Central memory CD8-positive, alpha-beta T cell (primary cell): ENCODE results near the gene SYT12.
"Not testable (repeated sequence)": the region's sequence is repeated elsewhere in the genome, so short reads cannot be mapped to it uniquely, and the experiment has no call there.

Source experiments
- ATAC-seq: fragments of 150-1000 bp; cut with Tn5 transposase; replicated peaks from 2 replicates; pipeline ENCODE4 v1.10.0; 2022; ENCODE audit warnings: mild to moderate bottlenecking, moderate FRiP score, moderate number of reproducible peaks; ENCODE audit not compliant: poor library complexity, severe bottlenecking; ENCODE audit errors: extremely low read depth
- DNase-seq, 2 donors: peaks; one replicate each; pipeline ENCODE4 v3.0.0; 2021; ENCODE audit warnings: low spot score in 2 of 2
- H3K27ac Mint-ChIP-seq: one replicate; pipeline ENCODE4 v1.8.0; 2022; ENCODE audit warnings: low read depth, mild to moderate bottlenecking, moderate library complexity, mixed read lengths
- H3K27me3 Mint-ChIP-seq: one replicate; pipeline ENCODE4 v1.8.0; 2022; ENCODE audit warnings: mixed read lengths
- H3K36me3 Mint-ChIP-seq: one replicate; pipeline ENCODE4 v1.8.0; 2022; ENCODE audit warnings: mild to moderate bottlenecking, moderate library complexity, mixed read lengths; ENCODE audit not compliant: insufficient read depth
- H3K4me1 Mint-ChIP-seq: one replicate; pipeline ENCODE4 v1.8.0; 2022; ENCODE audit warnings: mixed read lengths
- H3K4me3 Mint-ChIP-seq: one replicate; pipeline ENCODE4 v1.8.0; 2022; ENCODE audit warnings: mild to moderate bottlenecking, moderate library complexity, mixed read lengths
- H3K9me3 Mint-ChIP-seq: one replicate; pipeline ENCODE4 v1.8.0; 2022; ENCODE audit warnings: mixed read lengths

Gene SYT12

DNA sequence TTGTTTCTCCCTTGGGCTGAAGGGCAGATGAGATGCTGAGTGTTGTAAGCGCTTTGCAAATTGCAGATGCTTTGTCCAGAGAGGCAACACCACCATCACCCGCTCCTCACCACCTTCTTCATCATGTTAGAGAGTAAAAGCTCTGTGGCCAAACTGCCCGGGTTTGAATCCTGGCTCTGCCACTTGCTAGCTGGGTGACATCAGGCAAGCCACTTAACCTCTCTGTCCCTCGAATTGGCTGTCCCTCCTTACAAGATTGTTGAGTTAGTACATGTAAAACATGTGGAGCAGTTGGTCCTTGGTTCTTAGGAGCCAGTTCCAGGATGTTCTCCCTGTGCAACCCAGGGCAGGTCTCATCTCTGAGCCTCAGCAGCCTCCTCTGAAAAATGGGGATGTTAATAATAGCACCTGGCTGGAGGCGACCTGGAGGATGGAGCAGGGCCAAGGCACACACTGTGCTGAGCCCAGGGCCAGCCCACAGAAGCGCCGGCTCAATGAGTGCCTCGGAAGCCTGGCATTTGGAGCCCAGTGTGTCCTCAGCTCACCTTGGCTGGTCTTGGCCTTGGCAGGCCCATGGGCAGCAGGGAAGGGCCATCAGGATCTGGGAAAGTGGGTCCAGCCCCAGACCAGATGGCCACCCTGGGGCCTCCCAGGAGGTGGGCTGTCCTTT lies 37.3 kb upstream of the SYT12 start:
- ATAC-seq (no peak), DNase-seq (no peak)
- Mint-ChIP-seq H3K9me3 (no peaks in the 10 kb centered on the region), H3K4me3 (no peak overlapping the region), H3K27ac (no peak overlapping the region), H3K36me3 (no peaks in the 10 kb centered on the region), H3K4me1 (no peaks in the 10 kb centered on the region), H3K27me3 (peaks cover 21% of the 10 kb centered on the region)

DNA sequence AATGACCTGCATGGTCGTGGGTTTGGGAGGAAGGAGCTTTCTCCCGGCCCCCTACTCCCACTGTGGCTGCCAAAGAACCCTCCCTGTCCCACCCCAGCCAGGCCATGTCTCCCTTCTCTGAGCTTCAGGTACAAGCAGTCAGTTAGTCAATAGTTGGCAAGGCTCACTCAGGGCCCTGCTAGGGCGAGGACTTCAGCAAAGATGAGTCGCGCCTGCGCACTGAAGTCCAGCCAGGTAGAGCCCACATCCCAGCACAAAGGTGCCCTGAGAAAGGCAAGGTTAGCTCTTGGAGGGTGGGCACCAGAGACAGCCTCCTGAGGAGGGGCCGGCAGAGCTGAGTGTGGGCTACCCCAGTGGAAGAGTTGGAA lies 36.8 kb upstream of the SYT12 start:
- Mint-ChIP-seq H3K9me3 (no peaks in the 10 kb centered on the region), H3K27me3 (peaks cover 22% of the 10 kb centered on the region), H3K4me1 (no peaks in the 10 kb centered on the region), H3K36me3 (no peaks in the 10 kb centered on the region), H3K4me3 (no peak overlapping the region), H3K27ac (no peak overlapping the region)
- ATAC-seq: no peak
- DNase-seq: no peak

DNA sequence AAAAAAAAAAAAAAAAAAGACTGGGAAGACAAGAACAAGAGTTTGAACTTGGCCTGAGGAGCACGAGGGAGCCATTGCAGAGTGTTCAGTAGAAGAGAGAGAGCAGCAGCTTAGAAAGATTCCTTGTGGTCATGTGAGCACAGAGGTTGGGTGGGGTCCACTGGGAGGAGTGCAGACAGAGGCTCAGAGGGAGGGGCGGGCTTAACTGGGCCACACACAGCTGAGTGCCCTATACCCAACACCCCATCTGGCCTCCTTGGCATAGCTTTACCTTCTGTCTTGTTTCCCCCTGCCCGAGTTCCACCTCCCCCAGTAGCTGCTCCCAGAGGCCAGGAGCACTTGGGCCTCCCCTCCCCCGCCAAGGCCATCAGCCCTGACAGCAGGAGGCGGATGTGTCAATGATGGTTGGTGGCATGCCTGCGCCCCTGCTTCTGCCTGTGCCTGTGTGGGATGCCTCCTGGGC lies 35.7 kb upstream of the SYT12 start:
- Mint-ChIP-seq H3K9me3 (no peaks in the 10 kb centered on the region), H3K36me3 (no peaks in the 10 kb centered on the region), H3K27me3 (peaks cover 29% of the 10 kb centered on the region), H3K27ac (no peak overlapping the region), H3K4me3 (no peak overlapping the region), H3K4me1 (no peaks in the 10 kb centered on the region)
- DNase-seq (no peak), ATAC-seq (no peak)

DNA sequence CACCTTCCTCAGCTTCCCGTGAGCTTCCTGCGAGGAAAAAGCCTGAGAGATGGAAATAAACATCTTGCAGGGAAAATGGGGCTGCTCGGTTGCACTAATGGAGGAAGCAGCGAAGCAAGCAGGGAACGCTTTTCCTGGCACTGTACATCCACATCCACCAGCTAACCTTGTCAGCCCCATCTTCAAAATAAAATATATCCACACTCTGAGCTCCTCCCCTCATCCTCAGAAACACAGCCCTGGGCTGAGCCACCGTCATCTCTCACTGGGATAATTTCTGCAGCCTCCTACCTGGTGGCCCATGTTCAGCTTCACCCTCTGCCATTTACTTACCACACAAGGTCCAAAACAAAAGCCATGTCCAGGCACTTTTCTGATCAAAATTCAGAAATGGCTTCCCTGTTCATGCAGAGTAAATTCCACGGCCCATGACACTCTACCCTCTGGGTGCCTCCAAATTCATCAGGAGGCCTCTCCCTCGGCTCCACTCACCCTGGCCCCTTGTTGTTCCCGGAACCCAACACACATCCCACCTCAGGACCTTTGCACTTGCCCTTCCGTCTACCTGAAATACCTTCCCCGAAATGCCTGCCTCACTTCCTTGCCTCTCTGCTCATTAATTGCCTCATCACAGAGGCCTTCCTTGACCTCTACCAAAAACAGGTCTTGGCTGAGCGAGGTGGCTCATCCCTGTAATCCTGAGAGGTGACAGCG lies 34.9 kb upstream of the SYT12 start:
- no peak for DNase-seq
- Mint-ChIP-seq H3K4me3 (no peak overlapping the region), H3K36me3 (no peaks in the 10 kb centered on the region), H3K27me3 (peaks cover 33% of the 10 kb centered on the region), H3K9me3 (no peaks in the 10 kb centered on the region), H3K4me1 (no peaks in the 10 kb centered on the region), H3K27ac (no peak overlapping the region)
- ATAC-seq: no peak

DNA sequence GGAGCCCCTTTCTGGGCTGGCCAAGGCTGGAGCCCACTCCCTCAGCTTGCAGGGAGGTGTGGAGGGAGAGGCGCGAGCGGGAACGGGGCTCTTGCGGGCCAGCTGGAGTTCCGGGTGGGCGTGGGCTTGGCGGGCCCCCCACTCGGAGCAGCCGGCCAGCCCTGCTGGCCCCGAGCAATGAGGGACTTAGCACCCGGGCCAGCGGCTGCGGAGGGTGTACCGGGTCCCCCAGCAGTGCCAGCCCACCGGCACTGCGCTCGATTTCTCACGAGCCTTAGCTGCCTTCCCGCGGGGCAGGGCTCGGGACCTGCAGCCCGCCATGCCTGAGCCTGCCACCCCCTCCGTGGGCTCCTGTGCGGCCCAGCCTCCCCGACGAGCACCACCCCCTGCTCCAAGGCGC lies 34.2 kb upstream of the SYT12 start:
- H3K4me3 Mint-ChIP-seq, H3K27ac Mint-ChIP-seq, ATAC-seq, H3K9me3 Mint-ChIP-seq, H3K36me3 Mint-ChIP-seq, DNase-seq, H3K4me1 Mint-ChIP-seq: not testable (repeated sequence)
- peaks cover 40% of the 10 kb centered on the region for H3K27me3 Mint-ChIP-seq

DNA sequence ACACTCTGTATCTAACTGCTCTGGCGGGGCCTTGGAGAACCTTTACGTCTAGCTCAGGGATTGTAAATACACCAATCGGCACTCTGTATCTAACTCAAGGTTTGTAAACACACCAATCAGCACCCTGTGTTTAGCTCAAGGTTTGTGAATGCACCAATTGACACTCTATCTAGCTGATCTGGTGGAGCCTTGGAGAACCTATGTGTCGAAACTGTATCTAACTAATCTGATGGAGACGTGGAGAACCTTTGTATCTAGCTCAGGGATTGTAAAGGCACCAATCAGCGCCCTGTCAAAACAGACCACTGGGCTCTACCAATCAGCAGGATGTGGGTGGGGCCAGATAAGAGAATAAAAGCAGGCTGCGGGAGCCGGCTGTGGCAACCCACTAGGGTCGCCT lies 33.6 kb upstream of the SYT12 start:
- peaks cover 43% of the 10 kb centered on the region for H3K27me3 Mint-ChIP-seq
- H3K4me3 Mint-ChIP-seq, H3K36me3 Mint-ChIP-seq, H3K9me3 Mint-ChIP-seq, ATAC-seq, DNase-seq, H3K4me1 Mint-ChIP-seq, H3K27ac Mint-ChIP-seq: not testable (repeated sequence)

DNA sequence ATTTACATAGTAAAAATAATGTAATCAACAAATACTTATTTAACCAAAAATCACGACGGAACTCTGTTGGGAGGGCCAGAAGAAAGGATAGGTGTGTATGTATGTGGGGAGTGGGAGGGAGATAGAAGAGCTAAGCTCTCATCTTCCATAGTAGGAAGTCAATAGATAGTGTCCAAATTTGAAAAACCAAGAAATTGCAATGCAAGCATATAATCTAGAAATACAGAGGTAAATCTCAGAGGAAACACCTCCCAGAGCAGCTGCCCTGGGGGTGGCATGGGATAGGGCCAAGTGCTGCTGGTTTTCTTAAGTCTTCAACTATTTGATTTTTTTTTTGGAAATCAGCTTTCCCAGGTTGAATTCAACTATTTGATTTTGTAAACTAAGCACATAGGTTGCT lies 30.9 kb upstream of the SYT12 start:
- no peak overlapping the region for H3K27ac Mint-ChIP-seq
- H3K9me3 Mint-ChIP-seq: no peaks in the 10 kb centered on the region
- no peak for DNase-seq
- no peak for ATAC-seq
- H3K4me3 Mint-ChIP-seq: no peak overlapping the region
- no peaks in the 10 kb centered on the region for H3K36me3 Mint-ChIP-seq
- peaks cover 44% of the 10 kb centered on the region for H3K27me3 Mint-ChIP-seq
- no peaks in the 10 kb centered on the region for H3K4me1 Mint-ChIP-seq

DNA sequence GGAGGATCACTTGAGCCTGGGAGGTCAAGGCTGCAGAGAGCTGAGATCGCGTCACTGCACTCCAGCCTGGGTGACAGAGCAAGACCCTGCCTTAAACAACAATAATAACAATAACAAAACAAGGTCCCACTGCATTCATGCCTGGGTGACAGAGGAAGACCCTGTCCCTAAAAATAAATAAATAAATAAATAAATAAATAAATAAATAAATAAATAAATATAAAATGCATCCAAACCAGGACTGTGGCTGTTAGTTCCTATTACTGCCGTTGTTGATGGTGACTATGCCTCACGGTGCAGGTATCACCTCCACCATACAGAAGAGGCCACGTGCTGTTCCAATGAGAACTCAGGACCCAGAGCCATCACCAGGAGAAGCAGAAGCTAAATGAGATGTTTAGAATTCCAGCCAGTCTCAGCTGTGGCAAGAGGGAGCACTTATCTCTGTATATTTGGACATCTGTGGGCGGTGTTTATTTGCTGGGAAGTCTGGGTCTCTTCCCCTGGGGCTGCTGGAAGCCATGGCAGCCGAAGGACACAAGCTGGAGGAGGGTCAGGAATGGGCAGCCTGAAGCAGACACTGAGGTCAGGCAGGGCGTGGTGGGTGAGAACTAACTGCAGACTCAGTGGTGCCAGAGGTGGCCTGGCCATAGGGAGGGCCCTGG lies 26.2 kb upstream of the SYT12 start:
- Mint-ChIP-seq H3K27me3 (peaks cover 35% of the 10 kb centered on the region), H3K36me3 (no peaks in the 10 kb centered on the region), H3K27ac (no peak overlapping the region), H3K9me3 (no peaks in the 10 kb centered on the region), H3K4me1 (no peaks in the 10 kb centered on the region), H3K4me3 (no peak overlapping the region)
- no peak for DNase-seq
- ATAC-seq: no peak

DNA sequence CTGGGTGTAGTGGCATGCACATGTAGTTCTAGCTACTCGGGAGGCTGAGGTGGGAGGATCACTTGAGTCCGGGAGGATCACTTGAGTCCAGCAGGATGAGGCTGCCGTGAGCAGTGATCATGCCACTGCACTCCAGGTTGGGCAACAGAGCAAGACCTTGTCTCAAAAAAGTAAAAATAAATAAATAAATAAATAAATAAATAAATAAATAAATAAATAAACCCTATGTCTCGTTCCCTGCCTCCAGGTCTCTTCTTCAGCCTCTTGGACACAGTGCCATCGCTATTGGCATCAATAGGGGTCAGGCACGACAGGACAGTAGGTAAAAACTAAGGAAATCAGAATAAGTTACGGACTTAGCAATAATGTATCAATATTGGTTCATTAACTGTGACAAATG lies 23.4 kb upstream of the SYT12 start:
- Mint-ChIP-seq H3K27ac (no peak overlapping the region), H3K9me3 (no peaks in the 10 kb centered on the region), H3K27me3 (peaks cover 13% of the 10 kb centered on the region), H3K36me3 (no peaks in the 10 kb centered on the region), H3K4me3 (no peak overlapping the region), H3K4me1 (no peaks in the 10 kb centered on the region)
- DNase-seq (no peak), ATAC-seq (no peak)

DNA sequence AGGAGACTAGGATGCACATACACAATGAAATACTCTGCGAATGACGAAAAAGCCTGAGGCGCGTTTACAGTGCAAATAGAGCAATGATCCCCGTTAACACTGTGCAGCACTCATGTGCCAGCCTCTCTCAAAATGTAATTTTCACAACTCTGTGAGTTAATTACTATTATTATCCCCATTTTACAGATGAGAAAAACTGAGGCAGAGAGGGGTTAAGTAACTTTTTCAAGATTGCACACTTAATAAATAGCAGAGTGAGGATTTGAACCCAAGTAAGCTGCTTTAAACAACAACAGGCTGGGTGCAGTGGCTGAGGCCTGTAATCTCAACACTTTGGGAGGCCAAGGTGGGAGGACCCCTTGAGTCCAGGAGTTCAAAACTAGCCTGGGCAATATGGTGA lies 21.6 kb upstream of the SYT12 start:
- no peak for ATAC-seq
- Mint-ChIP-seq H3K36me3 (no peaks in the 10 kb centered on the region), H3K4me1 (peaks cover 2% of the 10 kb centered on the region), H3K9me3 (no peaks in the 10 kb centered on the region), H3K27ac (no peak overlapping the region), H3K27me3 (peaks cover 11% of the 10 kb centered on the region), H3K4me3 (no peak overlapping the region)
- DNase-seq: no peak

DNA sequence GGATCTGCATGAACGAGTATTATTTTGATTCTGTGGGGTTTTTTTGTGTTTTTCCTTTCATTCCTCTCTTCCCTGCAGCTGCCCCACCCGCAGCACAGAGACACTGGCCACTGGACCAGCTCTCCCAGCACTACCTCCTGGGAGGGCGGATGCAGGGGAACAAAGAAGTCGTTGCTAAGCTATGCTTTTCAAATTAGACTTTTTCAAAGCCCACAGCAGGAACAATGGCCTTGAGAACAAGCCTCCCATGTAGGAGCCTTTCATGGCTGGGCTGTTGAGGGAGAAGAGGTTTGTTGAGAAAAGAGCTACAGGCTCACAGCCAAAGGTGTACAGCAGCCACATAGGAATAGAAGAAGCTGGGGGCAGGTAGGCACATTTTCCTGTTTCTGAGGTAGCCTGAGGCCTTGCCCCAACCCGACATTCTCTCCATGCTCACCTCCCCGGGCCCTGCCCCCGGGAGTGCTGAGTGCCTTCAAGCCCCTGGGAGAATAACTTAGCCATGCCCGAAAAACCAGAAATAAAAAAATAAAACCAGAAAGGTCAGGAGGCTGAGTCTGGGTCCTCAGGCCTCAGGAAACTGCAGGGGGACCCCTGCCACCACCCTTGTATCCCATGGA lies 20.5 kb upstream of the SYT12 start:
- no peak for ATAC-seq
- peaks cover 7% of the 10 kb centered on the region for H3K4me1 Mint-ChIP-seq
- no peak for DNase-seq
- no peaks in the 10 kb centered on the region for H3K36me3 Mint-ChIP-seq
- no peak overlapping the region for H3K4me3 Mint-ChIP-seq
- no peaks in the 10 kb centered on the region for H3K9me3 Mint-ChIP-seq
- H3K27me3 Mint-ChIP-seq: peaks cover under 1% of the 10 kb centered on the region
- no peak overlapping the region for H3K27ac Mint-ChIP-seq

DNA sequence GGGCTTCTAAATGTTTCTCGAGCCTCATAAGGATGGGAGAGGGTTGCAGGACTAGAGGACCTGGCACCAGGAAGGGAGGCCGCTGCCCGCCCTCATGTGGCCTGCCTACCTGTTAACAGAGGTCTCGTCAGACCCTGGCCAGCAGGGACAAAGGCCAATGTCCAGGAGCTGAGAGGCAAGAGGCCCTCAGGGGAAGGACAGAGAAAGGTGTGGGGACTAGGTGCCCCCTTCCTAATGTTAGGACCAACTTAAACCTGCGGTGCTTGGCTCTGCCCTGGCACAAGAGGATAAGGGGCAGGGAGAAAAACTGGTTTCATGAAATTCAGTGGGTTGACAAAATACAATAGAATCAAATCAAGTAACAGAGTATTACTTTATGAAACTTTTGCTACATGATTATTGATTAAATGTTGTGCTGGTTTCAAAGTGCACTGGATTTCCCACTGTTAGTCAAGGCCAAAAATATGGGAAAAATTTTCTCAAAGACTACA lies 20.0 kb upstream of the SYT12 start:
- Mint-ChIP-seq H3K4me1 (peaks cover 7% of the 10 kb centered on the region), H3K4me3 (no peak overlapping the region), H3K9me3 (no peaks in the 10 kb centered on the region), H3K36me3 (no peaks in the 10 kb centered on the region), H3K27me3 (no peaks in the 10 kb centered on the region), H3K27ac (no peak overlapping the region)
- DNase-seq: no peak
- ATAC-seq: no peak
